H1 (cell line): Measurements from ENCODE around the gene RICTOR. TPM values are rescaled to one million over a fixed set of nuclear protein-coding genes. Genes with fewer than 3 reads are reported as not detected.

Source experiments
- JUN ChIP-seq: IDR thresholded peaks from 2 replicates; pipeline ENCODE4 v1.6.1; 2011; ENCODE audit warnings: low read depth, mild to moderate bottlenecking, improper control_type of control experiment, low read length
- NANOG ChIP-seq: IDR thresholded peaks from 2 replicates; pipeline ENCODE4 v1.6.1; 2011; ENCODE audit warnings: low read length, low read depth, mild to moderate bottlenecking, inconsistent platforms; ENCODE audit not compliant: insufficient read depth, poor library complexity, severe bottlenecking
- RFX5 ChIP-seq: IDR thresholded peaks from 2 replicates; pipeline ENCODE4 v1.6.1; 2011; ENCODE audit warnings: low read depth, low read length, improper control_type of control experiment, borderline replicate concordance
- RXRA ChIP-seq: IDR thresholded peaks from 2 replicates; pipeline ENCODE4 v1.6.1; 2011; ENCODE audit warnings: low read depth, mild to moderate bottlenecking, low read length, moderate library complexity; ENCODE audit not compliant: insufficient read depth
- SP1 ChIP-seq: IDR thresholded peaks from 2 replicates; pipeline ENCODE4 v1.6.1; 2011; ENCODE audit warnings: low read depth, low read length
- TBP ChIP-seq: IDR thresholded peaks from 2 replicates; pipeline ENCODE4 v1.6.1; 2011; ENCODE audit warnings: low read depth, low read length, improper control_type of control experiment
- polyA plus RNA-seq, 7 experiments: library from polyadenylated mRNA; depleted of rRNA in 3 of 7; stranded (reverse) in 5 of 7; unstranded in 2 of 7; fragments of >200 nt in 5 of 7; fragments of 200-250 nt in 2 of 7; gene quantifications; 1 replicate in 5 of 7; 2 replicates in 1 of 7; 4 replicates in 1 of 7; pipeline versions ENCODE4 v1.2.1 to v1.2.3, GENCODE V29; 2011 to 2013; ENCODE audit warnings: missing spikeins in 2 of 7, mixed read lengths in 2 of 7
- total RNA-seq: library from RNA; stranded (reverse); fragmentation: NEBNext Ultra II Directional; extraction: Animal tissue kit (Norgen Biotek cat#: 25700); gene quantifications from 2 replicates; pipeline ENCODE4 v1.2.1, GENCODE V29; 2021
- TF ChIP-seq, protein P1 (sequence below): IDR thresholded peaks from 2 replicates; pipeline ENCODE4 v1.6.1; 2012; ENCODE audit warnings: low read length, inconsistent platforms

RICTOR gene
- total and polyA plus RNA-seq, 2 of the 8 experiments (the other 6 are each of a cell fraction or from before 2014, with no cell fraction given), result 4.3 to 26.6 TPM

DNA sequence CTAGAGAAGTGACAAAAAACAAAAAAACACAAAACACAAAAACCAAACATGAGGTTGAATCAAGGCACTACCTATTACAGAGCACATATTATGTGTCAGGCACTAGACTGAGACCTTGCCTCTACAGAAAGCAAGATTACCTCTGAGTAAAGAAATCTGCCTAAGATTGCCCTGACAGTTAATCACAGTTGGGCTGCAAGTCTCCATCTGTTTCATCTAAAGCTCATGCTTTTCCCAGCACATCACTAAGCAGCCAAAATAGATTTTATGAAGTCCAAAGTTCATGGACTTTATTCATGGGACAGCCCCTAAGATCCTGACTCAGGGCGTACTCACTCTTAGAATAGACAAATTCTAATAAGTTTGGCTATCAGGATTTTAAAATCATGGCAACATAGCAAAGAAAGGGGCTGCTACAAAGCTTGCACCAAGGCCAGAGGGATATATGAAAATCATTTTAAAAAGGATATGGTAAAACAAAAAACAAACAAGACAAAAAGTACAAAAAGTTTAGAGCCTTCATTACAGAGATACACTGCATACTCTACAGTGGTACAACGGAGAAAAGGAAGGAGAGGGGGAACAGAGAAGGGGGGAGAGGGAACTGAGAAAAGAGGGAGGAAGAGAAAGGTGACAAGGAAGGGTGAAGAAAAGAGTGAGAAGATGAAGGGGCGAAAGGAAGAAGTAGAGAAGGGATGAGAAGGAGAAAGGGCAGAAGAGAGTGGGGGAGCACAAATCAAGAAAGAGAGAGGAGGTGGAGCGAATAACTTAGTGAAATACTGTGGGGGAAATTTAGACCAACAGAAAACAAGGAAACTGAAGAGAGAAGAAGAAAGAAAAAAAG is 58.2 kb downstream of the RICTOR start (continued):
- TF ChIP-seq JUN (no peak), RXRA (no peak), NANOG (no peak), RFX5 (no peak), SP1 (no peak), TBP (no peak)
- TF ChIP-seq, protein P1, sequence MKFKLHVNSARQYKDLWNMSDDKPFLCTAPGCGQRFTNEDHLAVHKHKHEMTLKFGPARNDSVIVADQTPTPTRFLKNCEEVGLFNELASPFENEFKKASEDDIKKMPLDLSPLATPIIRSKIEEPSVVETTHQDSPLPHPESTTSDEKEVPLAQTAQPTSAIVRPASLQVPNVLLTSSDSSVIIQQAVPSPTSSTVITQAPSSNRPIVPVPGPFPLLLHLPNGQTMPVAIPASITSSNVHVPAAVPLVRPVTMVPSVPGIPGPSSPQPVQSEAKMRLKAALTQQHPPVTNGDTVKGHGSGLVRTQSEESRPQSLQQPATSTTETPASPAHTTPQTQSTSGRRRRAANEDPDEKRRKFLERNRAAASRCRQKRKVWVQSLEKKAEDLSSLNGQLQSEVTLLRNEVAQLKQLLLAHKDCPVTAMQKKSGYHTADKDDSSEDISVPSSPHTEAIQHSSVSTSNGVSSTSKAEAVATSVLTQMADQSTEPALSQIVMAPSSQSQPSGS, result no peak
